ENCODE measurements around the gene ANKRD28. TPM values are rescaled to one million over a fixed set of nuclear protein-coding genes. Genes with fewer than 3 reads are reported as not detected.

The ANKRD28 gene
- total and polyA plus RNA-seq, 2 experiments from 2014 or later, result 15.2 to 61.3 TPM

DNA sequence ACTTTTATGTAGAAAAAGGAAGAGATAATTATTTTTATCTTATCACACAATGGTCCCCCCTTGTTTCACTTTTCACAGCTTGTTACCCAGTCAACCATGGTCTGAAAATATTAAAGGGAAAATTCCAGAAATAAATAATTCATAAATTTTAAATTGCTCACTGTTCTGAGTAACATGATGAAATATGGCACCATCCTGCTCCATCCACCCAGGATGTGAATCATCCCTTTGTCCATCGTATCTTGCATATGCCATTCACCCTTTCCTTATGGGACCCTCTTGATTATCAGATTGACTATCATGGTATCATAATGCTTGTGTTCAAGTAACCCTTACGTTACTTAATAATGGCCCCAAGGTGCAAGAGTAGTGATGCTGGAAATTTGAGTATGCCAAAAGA is 43.7 kb downstream of the ANKRD28 start:
- ATAC-seq (no peak), DNase-seq (ENCODE audit: low spot score) (no peak)
- Histone ChIP-seq H3K9me2 (ENCODE audit: insufficient read depth) (no peaks in the 10 kb centered on the region), H3K4me3 (no peak overlapping the region), H4K20me1 (replicated peaks; ENCODE audit: insufficient read depth) (no peaks in the 10 kb centered on the region), H3K27ac (ENCODE audit: low read depth) (no peak overlapping the region; the same call in 1 of the 2 replicates), H3K36me3 (ENCODE audit: insufficient read depth) (peaks cover 7% of the 10 kb centered on the region; the same call in 1 of the 2 replicates), H3K4me2 (no peak overlapping the region), H2AFZ (no peak overlapping the region), H3K79me2 (replicated peaks; ENCODE audit: insufficient read depth) (peaks cover 40% of the 10 kb centered on the region), H3K27me3 (ENCODE audit: insufficient read depth) (no peaks in the 10 kb centered on the region), H3K4me1 (ENCODE audit: insufficient read depth) (peaks cover 45% of the 10 kb centered on the region), H3F3A (replicated peaks; ENCODE audit: low read depth) (no peaks in the 10 kb centered on the region)
- Mint-ChIP-seq H3K27ac (peak overlapping the region; percentile 35; the same call in 1 of the 2 replicates), H3K4me1 (peaks cover 52% of the 10 kb centered on the region), H3K27me3 (ENCODE audit: insufficient read depth, low read depth, poor library complexity) (no peaks in the 10 kb centered on the region), H3K4me3 (no peak overlapping the region), H3K9me3 (peaks cover 3% of the 10 kb centered on the region; the same call in 1 of the 3 replicates), H3K36me3 (ENCODE audit: low read depth) (peaks cover 19% of the 10 kb centered on the region)
- TF ChIP-seq NANOG (IDR thresholded peaks at IDR 0.05; ENCODE audit: borderline replicate concordance) (no peak), ZNF331 (CRISPR knock-in tag; IDR thresholded peaks at IDR 0.05; ENCODE audit: low read depth) (no peak), STAT1 (IDR thresholded peaks at IDR 0.05; ENCODE audit: unreplicated experiment) (no peak), POLR2AphosphoS5 (IDR thresholded peaks at IDR 0.05; ENCODE audit: low read depth) (no peak), JUNB (IDR thresholded peaks at IDR 0.05; ENCODE audit: unreplicated experiment) (no peak), CREB1 (CRISPR knock-in tag; IDR thresholded peaks at IDR 0.05; ENCODE audit: low read depth) (no peak), EZH2phosphoT487 (IDR thresholded peaks at IDR 0.05; ENCODE audit: unreplicated experiment) (no peak), EZH2 (IDR thresholded peaks at IDR 0.05; ENCODE audit: low read depth, unreplicated experiment) (no peak), ZNF114 (CRISPR knock-in tag; IDR thresholded peaks at IDR 0.05) (no peak)
- TF ChIP-seq, protein P1, sequence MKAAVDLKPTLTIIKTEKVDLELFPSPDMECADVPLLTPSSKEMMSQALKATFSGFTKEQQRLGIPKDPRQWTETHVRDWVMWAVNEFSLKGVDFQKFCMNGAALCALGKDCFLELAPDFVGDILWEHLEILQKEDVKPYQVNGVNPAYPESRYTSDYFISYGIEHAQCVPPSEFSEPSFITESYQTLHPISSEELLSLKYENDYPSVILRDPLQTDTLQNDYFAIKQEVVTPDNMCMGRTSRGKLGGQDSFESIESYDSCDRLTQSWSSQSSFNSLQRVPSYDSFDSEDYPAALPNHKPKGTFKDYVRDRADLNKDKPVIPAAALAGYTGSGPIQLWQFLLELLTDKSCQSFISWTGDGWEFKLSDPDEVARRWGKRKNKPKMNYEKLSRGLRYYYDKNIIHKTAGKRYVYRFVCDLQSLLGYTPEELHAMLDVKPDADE (IDR thresholded peaks at IDR 0.05), result no peak
- TF ChIP-seq, protein P2, sequence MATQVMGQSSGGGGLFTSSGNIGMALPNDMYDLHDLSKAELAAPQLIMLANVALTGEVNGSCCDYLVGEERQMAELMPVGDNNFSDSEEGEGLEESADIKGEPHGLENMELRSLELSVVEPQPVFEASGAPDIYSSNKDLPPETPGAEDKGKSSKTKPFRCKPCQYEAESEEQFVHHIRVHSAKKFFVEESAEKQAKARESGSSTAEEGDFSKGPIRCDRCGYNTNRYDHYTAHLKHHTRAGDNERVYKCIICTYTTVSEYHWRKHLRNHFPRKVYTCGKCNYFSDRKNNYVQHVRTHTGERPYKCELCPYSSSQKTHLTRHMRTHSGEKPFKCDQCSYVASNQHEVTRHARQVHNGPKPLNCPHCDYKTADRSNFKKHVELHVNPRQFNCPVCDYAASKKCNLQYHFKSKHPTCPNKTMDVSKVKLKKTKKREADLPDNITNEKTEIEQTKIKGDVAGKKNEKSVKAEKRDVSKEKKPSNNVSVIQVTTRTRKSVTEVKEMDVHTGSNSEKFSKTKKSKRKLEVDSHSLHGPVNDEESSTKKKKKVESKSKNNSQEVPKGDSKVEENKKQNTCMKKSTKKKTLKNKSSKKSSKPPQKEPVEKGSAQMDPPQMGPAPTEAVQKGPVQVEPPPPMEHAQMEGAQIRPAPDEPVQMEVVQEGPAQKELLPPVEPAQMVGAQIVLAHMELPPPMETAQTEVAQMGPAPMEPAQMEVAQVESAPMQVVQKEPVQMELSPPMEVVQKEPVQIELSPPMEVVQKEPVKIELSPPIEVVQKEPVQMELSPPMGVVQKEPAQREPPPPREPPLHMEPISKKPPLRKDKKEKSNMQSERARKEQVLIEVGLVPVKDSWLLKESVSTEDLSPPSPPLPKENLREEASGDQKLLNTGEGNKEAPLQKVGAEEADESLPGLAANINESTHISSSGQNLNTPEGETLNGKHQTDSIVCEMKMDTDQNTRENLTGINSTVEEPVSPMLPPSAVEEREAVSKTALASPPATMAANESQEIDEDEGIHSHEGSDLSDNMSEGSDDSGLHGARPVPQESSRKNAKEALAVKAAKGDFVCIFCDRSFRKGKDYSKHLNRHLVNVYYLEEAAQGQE (IDR thresholded peaks at IDR 0.05; ENCODE audit: unreplicated experiment), result no peak
- TF ChIP-seq, protein P3, sequence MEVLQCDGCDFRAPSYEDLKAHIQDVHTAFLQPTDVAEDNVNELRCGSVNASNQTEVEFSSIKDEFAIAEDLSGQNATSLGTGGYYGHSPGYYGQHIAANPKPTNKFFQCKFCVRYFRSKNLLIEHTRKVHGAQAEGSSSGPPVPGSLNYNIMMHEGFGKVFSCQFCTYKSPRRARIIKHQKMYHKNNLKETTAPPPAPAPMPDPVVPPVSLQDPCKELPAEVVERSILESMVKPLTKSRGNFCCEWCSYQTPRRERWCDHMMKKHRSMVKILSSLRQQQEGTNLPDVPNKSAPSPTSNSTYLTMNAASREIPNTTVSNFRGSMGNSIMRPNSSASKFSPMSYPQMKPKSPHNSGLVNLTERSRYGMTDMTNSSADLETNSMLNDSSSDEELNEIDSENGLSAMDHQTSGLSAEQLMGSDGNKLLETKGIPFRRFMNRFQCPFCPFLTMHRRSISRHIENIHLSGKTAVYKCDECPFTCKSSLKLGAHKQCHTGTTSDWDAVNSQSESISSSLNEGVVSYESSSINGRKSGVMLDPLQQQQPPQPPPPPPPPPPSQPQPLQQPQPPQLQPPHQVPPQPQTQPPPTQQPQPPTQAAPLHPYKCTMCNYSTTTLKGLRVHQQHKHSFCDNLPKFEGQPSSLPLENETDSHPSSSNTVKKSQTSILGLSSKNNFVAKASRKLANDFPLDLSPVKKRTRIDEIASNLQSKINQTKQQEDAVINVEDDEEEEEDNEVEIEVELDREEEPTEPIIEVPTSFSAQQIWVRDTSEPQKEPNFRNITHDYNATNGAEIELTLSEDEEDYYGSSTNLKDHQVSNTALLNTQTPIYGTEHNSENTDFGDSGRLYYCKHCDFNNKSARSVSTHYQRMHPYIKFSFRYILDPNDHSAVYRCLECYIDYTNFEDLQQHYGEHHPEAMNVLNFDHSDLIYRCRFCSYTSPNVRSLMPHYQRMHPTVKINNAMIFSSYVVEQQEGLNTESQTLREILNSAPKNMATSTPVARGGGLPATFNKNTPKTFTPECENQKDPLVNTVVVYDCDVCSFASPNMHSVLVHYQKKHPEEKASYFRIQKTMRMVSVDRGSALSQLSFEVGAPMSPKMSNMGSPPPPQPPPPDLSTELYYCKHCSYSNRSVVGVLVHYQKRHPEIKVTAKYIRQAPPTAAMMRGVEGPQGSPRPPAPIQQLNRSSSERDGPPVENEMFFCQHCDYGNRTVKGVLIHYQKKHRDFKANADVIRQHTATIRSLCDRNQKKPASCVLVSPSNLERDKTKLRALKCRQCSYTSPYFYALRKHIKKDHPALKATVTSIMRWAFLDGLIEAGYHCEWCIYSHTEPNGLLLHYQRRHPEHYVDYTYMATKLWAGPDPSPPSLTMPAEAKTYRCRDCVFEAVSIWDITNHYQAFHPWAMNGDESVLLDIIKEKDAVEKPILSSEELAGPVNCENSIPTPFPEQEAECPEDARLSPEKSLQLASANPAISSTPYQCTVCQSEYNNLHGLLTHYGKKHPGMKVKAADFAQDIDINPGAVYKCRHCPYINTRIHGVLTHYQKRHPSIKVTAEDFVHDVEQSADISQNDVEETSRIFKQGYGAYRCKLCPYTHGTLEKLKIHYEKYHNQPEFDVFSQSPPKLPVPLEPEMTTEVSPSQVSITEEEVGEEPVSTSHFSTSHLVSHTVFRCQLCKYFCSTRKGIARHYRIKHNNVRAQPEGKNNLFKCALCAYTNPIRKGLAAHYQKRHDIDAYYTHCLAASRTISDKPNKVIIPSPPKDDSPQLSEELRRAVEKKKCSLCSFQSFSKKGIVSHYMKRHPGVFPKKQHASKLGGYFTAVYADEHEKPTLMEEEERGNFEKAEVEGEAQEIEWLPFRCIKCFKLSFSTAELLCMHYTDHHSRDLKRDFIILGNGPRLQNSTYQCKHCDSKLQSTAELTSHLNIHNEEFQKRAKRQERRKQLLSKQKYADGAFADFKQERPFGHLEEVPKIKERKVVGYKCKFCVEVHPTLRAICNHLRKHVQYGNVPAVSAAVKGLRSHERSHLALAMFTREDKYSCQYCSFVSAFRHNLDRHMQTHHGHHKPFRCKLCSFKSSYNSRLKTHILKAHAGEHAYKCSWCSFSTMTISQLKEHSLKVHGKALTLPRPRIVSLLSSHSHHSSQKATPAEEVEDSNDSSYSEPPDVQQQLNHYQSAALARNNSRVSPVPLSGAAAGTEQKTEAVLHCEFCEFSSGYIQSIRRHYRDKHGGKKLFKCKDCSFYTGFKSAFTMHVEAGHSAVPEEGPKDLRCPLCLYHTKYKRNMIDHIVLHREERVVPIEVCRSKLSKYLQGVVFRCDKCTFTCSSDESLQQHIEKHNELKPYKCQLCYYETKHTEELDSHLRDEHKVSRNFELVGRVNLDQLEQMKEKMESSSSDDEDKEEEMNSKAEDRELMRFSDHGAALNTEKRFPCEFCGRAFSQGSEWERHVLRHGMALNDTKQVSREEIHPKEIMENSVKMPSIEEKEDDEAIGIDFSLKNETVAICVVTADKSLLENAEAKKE (CRISPR knock-in tag; IDR thresholded peaks at IDR 0.05), result no peak
- TF ChIP-seq, protein P4, sequence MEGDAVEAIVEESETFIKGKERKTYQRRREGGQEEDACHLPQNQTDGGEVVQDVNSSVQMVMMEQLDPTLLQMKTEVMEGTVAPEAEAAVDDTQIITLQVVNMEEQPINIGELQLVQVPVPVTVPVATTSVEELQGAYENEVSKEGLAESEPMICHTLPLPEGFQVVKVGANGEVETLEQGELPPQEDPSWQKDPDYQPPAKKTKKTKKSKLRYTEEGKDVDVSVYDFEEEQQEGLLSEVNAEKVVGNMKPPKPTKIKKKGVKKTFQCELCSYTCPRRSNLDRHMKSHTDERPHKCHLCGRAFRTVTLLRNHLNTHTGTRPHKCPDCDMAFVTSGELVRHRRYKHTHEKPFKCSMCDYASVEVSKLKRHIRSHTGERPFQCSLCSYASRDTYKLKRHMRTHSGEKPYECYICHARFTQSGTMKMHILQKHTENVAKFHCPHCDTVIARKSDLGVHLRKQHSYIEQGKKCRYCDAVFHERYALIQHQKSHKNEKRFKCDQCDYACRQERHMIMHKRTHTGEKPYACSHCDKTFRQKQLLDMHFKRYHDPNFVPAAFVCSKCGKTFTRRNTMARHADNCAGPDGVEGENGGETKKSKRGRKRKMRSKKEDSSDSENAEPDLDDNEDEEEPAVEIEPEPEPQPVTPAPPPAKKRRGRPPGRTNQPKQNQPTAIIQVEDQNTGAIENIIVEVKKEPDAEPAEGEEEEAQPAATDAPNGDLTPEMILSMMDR (conservative IDR thresholded peaks at IDR 0.05; ENCODE audit: low read depth in 2 of 2), result no peak
